T-helper 1 cell treated with Interleukin-12 subunit alpha and Interleukin-12 subunit beta and Interleukin-4 antibody, amounts not matched to agents 30 ng/mL and 1 ng/mL, for 36 hours (primary cell): ENCODE measurements around the gene FUT6. TPM values are rescaled to one million over a fixed set of nuclear protein-coding genes. Genes with fewer than 3 reads are reported as not detected.
"Not testable (repeated sequence)": the region's sequence is repeated elsewhere in the genome, so short reads cannot be mapped to it uniquely, and the experiment has no call there.

Experiments
- intact Hi-C: fragments of 100-400 bp; cut with micrococcal nuclease; formaldehyde crosslinking; loops from one replicate; pipeline ENCODE4 v1.15.1; 2024
- total RNA-seq: library from RNA; stranded (reverse); gene quantifications from 2 replicates; pipeline ENCODE4 v1.2.3, GENCODE V29; 2022

The FUT6 gene, protein sequence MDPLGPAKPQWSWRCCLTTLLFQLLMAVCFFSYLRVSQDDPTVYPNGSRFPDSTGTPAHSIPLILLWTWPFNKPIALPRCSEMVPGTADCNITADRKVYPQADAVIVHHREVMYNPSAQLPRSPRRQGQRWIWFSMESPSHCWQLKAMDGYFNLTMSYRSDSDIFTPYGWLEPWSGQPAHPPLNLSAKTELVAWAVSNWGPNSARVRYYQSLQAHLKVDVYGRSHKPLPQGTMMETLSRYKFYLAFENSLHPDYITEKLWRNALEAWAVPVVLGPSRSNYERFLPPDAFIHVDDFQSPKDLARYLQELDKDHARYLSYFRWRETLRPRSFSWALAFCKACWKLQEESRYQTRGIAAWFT
- total RNA-seq: not detected in 2 replicates

DNA sequence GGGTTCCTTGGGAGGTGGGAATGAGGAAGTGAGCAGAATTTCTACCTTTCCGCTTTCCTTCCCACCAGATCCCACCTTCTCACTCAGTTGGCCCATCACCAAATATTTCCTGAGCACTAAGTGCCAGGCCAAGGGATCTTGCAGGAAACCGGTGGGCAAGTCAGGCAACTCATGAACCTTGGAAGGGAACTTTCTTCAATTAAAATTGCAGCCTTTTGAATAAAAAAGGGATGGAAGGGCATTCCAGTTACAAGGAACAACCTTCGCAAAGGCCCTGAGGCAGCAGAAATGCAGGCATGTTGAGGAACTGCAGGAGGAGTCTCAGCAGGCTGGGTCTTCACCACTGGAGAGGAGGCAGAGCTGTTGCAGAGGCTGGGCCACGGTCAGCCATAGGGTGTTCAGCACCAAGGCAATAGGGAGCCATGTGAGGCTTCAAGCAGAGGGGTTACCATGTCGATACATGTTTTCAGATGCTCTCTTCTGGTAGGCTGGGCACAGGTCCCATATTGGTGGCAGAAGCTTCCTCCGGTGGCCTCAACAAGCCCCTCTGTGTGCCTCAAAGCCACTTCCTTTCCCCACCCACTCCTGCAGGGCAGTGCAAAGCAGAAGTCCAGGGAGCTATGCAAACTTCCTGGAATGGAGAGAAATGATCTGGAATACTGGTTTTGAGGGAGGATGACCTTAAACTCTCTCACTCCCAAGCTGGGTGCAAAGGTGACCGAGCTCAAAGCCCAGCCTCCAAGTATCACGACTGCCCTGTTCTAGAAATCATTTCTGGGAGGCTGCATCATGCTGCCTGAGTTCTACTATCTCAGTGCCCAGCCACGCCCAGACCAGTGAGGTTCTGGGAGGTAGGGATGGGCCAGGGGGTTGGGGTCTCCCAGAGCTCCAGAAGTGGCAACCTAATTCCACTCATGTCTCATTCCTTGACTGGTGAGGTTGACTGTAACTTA is at the start of gene FUT6:
TSS of gene FUT6 (minus strand) at position 638 of the 953 bp plus-strand sequence. CDS start 7,135 bp downstream, outside the sequence.
- intact Hi-C loops: no loop called here

DNA sequence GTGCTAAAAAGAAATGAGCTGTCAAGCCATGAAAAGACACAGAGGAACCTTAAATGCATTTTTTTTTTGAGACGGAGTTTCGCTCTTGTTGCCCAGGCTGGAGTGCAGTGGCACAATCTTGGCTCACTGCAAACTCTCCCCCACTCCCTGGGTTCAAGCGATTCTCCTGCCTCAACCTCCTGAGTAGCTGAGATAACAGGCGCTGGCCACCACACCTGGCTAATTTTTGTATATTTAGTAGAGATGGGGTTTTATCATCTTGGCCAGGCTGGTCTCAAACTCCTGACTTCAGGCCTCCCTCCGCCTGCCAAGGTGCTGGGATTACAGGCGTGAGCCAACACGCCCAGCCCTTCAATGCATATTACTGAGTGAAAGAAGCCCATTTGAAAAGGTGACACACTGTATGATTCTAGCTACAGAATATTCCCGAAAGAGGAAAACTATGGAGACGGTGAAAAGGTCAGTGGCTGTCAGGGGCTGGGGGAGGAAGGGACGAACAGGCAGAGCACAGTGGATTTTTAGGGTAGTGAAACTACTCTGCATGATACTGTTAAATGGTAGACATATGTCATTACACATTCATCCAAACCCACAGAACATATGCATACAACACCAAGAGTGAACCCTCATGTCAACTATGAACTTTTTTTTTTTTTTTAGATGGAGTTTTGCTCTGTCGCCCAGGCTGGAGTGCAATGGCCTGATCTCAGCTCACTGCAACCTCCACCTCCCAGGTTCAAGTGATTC is 44.7 kb upstream of the FUT6 start:
- intact Hi-C loops: not testable (repeated sequence)

- intact Hi-C loops: not testable (repeated sequence)
Observed at GRCh38 chr19:5883157-5883873, 43.8 kb upstream of the FUT6 start.

DNA sequence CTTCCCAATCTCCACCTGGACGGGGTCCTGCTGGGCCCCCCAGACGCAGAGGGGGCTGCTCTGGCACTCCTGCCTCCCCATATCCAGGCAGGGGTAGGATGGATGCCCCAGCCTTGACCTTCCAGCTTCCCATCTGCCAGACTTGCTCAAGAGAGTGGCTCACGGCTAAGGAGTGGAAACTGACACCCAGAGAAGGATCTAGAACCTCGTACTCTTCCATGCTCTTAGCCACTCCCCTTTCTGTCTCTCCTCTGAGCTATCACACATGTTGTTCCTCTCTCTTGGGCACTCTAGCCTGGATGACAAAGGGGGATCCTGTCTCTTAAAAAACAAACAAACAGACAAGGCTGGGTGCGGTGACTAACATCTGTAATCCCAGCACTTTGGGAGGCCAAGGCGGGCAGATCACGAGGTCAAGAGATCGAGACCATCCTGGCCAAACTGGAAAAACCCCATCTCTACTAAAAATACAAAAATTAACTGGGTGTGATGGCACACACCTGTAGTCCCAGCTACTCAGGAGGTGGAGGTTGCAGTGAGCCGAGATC is 43.0 kb upstream of the FUT6 start:
- intact Hi-C loops: no loop called here

GRCh38 chr19:5881543-5882299 is 42.2 kb upstream of the FUT6 start:
- intact Hi-C loops: no loop called here

DNA sequence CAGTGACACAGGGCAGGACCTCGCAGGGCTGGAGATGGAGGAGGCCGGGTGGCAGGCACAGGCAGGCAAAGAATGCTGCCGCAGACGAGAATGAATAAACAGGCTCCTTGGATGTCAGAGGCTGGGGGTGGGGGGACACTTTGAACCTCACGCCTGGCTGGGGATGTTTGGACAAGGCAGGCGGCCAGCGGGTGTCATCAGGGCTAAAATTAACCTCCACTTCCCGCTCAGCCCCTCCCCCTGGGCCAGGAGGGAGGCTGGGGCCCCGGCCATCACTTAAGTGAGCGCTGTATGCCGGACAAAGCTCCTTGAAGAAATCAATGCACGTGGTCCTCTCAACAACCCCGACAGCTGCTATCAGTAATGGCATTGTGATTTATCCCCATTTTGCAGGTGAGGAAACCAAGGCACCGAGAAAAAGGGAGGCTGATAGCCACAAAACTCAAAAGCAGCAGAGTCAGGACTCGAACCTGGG is 41.1 kb upstream of the FUT6 start:
- intact Hi-C loops: no loop called here

GRCh38 chr19:5880196-5880595 is 40.7 kb upstream of the FUT6 start:
- intact Hi-C loops: no loop called here

DNA sequence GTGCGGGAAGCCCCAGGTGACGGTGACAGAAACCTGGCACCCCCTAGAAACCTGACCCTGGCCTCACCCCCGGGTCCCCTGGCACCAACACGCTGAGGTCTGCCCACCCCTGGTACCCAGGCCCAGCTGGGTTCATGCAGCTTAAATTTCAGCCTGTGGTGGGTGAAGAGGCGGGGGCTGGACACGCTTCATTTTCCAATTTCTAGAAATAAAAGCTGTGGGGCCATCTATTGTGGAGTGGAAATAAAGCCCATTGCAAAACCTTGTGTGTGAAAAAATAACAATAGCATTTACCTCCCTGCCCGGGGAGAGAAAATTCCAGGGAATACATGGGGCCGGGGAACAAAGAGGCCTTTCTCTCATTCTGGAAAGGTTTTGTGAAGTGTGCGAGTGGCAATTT is 38.4 kb upstream of the FUT6 start:
- intact Hi-C loops: no loop called here

DNA sequence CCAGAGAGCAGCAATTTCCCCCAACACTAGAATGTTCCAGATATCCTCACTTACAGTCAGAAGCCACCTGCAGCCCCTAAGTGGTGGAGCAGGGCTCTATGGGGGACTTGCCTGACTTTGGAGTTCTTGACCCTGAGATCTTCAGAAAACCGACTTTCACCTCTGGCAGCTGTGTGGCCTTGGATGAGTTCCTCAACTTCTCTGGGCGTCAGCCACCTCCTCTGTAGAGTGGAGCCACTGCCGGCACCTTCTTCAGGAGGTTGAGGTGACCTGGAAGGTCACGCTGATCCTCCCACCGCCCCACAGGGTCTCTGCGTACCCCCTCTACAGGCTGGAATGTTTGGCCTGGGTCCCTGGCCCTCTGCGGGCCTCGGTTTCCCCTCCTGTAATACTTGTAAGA is 37.9 kb upstream of the FUT6 start:
- intact Hi-C loops: no loop called here

- intact Hi-C loops: not testable (repeated sequence)
Observed at GRCh38 chr19:5874496-5874895, 35.0 kb upstream of the FUT6 start.

- intact Hi-C loops: no loop called here
Observed at GRCh38 chr19:5873617-5874199, 34.2 kb upstream of the FUT6 start.

- intact Hi-C loops: no loop called here
Observed at GRCh38 chr19:5870986-5871394, 31.5 kb upstream of the FUT6 start.

- intact Hi-C loops: no loop called here
Observed at GRCh38 chr19:5867201-5868136, 28.0 kb upstream of the FUT6 start.

DNA sequence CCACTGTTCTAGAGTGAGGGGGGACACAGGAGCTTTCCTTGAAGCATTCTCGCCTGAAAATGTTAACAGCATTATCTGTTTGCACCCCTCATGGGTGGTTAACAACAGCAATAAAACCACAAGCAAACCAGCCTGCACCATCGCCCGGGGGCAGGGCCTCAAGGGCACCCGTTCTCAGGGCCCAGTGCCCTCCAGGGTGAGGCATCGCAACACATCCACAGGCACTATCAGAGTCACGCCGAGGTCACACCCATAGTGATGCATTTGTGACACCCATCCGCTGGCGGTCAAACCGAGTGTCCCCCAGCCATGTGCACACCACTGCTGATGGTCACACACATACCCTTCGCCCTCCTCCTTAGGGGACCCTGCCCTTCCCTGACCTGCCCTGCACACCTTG is 26.3 kb upstream of the FUT6 start:
- intact Hi-C loops: no loop called here

DNA sequence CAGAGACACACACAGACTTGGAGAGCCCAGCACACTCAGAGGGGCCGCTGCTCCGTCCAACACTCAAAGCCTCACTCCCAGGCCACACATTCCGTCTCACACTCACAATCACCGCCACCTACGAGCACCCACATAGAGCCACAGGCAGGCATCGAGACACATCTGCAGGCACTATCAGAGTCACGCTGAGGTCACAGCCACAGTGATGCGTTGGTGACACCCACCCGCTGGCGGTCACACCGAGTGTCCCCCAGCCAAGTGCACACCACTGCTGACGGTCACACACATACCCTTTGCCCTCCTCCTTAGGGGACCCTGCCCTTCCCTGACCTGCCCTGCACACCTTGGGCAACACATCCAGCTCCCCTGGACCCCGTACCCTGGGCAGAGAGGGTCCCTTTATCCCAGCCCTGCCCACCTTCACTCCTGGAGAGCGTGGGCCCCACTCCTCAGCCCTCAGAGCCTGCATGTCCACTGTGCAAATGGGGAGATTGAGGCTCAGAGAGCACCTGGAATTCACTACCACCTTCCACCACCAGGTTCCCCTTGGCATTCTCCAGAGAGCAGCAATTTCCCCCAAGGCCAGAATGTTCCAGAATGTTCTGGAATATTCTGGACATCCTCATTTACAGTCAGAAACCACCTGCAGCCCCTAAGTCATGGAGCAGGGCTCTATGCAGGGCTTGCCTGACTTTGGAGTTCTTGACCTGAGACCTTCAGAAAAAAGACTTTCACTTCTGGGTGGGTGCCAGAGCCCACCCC is 25.4 kb upstream of the FUT6 start:
- intact Hi-C loops: no loop called here

- intact Hi-C loops: no loop called here
Observed at GRCh38 chr19:5864013-5864720, 24.7 kb upstream of the FUT6 start.
